Occipital lobe (tissue), 2 donors: Measurements from ENCODE around the gene MFAP4. TPM values are rescaled to one million over a fixed set of nuclear protein-coding genes. Genes with fewer than 3 reads are reported as not detected.
A peak's percentile ranks its signal among the peaks of the same experiment; 100 is the strongest.

Experiments used
- DNase-seq: peaks from one replicate; lab custom pipeline; 2025; lab: John Stamatoyannopoulos, UW
- total RNA-seq: library from RNA; depleted of rRNA; stranded (reverse); fragments of >200 nt; gene quantifications from one replicate; pipeline ENCODE4 v1.2.3, GENCODE V29; 2014

Gene MFAP4
- total RNA-seq, 1 donor from 2014 or later, result 0.47 TPM

DNA sequence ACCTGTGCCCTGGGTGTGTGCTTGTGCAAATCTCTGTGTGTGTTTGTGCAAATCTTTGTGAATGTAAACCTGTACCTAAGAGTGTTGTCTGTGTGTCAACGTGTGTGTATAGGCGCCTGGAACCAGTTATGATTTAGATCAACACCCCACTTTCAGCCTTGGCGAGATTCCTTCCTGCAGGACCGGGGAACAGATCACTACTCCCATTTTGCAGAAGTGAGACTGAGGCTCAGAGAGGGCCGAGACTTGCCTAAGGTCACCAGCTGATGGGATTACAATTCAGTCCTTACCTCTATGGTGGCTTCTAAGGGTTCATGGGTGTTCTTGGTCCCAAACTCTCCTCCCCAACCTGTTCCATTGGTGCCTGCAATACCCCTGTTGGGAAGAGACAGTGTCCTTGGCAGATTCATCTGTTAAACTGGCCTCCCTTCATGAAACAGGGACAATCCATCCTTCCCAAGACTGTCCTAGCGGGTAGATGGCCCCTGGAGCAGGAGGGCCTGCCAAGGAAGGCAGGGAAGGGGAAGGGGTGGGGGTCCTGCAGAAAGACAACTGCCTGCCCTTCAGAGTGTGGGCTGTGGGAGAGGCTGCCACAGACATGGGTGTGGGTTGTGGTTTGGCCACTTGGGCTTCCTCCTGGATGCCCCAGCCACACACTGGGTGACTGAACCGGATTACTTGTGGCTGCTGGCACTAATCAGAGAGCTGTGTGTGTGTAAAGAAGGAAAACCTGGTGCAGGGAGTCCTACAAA is 15.6 kb downstream of the MFAP4 start:
- no peak for DNase-seq

DNA sequence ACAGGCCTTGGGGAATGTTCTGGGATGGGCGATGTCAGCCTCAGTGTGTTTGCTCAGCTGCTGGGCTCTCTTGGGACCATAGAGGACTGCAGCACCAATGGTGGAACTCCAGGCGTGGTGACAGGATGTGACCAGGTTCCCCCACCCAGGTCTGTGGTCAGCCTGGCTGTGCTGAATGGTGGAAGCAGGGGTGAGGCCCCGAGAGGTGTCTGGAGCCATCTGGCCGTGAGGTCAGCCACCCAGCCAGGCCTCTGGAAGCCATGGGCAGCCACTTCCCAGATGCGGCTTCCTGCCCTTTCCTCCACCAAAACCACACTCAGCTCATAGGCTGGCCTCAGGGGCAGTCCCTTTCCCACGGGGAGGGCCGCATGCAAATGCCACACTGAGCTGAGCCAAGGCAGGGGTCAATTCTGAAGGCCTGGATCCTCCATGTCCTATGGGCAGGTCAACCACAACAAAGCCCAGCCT is 16.5 kb downstream of the MFAP4 start:
- DNase-seq, result no peak

DNA sequence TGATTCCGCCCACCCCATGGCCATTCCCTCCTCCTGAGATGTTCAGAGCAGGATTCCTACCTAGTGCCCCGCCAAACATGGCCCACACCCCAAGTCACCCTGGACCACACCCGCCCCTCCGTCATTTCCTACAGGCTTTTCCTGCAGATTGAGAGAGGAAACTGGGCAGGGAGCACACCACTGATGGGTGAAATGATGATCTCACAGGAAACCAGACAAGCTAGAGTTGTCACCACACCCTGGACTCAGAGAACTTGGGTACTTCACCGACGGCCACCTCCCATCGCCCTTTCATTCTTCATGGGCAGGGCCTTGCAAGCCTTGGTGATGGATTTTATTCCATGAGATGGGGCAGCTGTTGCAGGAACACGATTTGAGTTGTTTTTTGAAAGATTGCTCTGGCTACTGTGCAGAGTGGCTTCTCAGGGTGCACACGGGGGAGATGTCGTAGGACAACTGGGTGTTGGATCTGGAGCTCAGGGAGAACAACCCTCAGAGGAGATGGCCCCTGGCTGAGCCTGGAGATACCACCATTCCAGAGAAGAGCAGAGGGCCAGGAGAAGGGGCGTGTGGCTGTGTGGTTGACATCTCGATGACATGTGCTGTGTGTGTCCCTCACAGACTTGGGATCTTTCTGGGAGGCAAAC is 17.0 kb downstream of the MFAP4 start:
- no peak for DNase-seq

DNA sequence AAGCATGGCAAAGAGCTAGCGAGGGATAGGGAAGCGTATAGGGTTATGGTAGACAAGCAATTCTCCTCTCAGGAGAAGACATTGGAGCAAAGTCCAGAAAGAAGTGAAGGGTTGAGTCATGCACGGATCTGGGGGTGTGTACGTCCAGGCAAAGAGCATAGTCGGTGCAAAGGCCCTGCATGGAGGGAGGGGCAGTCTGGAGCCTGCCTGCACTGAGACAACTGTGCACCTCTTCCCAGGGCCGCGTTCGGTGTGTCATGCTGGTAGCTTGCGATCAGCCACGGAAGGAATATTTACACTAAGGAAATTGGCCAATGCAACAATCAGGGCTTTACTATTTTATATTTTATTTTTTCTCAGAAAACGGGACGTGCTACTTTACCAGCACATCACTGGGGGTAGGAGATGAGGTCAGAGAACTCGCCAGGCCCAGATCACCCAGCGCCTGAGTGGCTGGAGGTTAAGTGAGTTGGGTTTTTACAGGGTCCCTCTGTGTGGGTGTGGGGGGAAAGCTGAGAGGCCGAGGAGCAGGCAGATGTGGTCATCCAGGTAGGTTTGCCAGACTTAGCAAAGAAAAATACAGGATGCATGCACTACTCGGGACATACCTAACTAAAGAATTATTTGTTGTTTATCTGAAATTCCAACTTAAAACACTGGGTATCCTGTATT is 17.7 kb downstream of the MFAP4 start:
- no peak for DNase-seq

DNA sequence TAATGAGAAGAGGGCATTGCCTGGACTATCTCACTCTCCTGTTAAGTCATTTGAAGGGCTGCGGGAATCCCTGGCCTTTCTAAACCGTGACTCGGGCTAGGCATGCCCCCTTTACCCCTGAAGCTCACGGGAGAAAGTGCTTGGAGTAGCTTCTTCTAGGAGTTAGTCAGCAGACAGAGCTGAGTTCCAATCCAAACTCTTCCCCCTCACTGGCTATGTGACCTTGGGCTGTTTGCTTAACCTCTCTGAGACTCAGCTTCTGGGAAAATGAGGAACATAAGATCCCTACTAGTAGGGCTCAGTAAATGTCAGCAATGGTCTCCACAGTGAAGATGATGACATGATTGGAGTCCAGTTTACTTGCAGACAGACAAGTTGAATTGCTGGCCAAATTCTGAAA is 18.8 kb downstream of the MFAP4 start:
- no peak for DNase-seq

DNA sequence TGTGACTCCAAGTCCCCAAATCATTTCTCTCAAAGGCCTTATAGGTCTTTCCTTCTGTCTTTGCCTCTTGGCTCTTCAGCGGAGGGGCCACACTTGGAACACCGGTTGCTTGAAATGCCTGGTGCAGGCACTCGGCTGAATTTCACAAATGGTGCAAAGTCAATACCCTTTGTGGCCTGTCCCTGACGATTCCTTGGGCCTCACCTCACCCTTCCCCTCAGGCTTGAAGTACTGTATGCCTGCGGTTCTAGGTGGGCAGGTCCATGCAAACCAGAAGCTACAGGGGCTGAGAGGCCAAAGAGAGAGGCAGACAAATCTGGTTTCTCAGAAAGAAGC is 20.4 kb downstream of the MFAP4 start:
- DNase-seq, result no peak

DNA sequence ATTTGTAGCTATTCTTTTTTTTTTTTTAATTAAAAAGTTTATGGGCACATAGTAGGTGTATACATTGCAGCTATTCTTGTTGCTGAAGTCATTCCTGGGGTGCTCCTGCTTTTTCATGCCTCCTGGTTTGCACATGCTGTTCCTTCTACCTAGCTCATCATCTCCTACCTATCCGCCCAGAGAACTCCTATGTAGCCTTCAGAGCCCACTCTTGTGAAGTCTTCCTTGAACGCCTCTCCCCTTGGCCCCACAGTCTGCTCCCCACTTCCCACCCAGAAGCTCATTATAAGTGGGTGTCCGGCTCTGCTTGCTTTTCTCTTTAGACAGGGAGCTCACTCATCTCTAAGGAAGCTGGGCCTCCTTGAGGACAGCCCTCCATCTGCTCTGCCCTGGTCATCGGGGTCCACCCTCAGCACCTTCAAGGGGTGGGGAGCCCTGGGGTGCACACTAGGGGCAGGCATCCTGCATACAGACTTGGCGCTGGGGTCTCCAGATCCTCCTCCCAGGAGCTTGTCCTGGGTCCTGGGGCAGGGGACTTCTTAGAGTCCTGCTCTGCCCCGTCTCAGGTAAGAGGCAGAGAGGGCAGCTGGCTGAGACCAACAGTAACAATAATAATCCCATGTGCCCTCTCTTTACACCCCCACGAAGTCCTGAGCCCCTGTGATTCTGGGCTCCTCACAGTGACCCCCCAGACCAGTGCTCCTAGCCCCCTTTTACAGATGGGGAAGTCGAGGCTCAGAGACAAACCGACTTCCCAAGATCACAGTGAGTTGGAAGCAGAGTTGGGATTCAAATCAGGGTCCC is 21.0 kb downstream of the MFAP4 start:
- DNase-seq, result no peak

DNA sequence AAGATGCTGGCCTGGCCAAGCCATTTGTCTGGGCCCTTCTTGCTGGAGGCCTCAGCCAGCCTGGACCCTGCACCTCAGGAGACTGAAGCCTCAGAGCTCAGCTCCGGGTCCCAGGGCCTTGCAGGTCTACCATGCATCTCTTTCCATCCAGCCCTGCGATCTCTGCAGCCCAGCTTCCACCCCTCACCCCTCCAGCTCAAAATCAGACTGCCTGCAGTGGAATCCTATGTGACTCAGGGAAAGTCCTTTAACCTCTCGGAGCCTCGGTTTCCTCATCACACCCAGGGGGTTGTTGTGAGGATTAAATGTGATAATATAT is 21.5 kb downstream of the MFAP4 start:
- DNase-seq, result no peak

DNA sequence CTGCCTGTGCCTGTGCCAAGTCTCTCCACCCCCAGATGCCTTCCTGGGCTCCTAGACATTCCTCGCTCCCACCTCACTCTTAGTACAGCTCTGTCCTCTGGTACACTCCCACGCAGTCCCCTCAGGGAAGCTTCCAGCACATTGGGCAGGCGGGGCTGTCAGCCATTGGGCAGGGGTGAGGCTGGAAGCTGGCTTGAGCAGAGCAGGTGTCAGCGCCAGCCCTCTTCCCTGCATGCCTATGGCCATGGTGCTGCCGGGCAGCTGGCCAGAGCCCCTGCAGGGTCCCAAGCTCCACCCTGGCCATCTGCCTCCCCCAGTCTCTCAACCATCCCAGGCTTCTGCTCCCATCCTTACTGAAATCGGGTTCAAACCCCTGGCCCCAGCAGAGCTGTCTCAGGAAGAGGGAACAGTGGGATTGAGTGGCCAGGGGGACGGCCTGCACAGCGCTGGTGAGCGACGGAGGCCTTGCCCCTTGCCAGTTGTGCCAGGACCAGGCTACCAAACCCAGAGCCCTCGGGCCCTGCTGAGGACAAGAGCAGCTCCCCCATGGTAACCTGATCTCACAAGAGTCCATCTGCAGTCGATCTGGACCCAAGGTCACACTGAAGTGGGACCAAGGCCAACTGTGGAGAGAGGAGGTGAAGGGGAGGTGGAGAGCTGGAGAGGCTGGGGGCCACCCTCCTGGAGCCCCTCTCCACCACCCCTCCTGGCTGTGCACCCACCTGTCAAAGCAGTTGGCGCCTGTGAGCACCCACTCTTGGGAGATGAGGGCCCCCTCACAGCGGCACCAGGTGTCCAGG is 22.1 kb downstream of the MFAP4 start:
- peak; percentile 70 for DNase-seq

DNA sequence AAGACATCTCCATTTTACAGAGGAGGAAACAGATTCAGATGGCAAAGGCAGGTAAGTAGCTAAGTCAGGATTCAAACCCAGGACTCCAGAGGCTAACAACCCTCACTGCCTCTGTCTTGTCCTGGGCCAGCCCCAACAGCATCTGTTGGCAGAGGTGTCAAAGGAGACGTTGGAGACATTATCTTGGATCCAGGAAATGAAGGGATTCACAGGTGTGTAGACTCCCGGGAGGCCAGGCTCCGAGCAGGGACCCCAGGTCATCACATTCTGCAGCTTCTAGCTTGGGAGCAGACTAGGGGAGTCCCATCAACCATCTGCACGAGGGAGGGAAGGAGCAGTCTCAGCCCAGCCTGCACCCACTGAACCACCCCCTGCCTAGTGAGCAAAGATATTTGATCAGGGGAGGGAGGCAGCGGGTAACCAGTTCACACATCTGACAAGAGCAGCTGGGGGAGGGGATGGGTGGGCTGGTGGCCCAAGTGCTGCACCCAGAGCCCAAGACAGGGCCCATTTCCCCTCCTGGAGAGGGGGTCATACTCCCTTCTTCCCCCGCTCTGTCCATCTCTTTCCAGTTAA is 23.4 kb downstream of the MFAP4 start:
- no peak for DNase-seq

DNA sequence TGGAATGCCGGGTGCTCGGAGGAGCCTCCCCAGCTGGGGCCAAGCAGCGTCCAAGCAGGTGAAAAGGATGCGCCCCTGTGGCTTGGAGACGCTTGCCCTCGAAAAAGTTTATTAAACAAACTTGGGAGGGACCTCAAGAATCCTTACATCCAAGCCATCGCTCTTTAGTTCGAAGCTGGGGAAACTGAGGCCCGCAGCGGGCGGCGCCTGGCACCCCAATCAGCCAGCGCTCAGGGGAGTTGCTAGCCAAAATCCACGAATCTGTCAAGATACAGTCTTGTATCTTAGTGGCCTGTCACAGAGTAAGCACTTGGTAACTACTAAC is 23.9 kb downstream of the MFAP4 start:
- no peak for DNase-seq

DNA sequence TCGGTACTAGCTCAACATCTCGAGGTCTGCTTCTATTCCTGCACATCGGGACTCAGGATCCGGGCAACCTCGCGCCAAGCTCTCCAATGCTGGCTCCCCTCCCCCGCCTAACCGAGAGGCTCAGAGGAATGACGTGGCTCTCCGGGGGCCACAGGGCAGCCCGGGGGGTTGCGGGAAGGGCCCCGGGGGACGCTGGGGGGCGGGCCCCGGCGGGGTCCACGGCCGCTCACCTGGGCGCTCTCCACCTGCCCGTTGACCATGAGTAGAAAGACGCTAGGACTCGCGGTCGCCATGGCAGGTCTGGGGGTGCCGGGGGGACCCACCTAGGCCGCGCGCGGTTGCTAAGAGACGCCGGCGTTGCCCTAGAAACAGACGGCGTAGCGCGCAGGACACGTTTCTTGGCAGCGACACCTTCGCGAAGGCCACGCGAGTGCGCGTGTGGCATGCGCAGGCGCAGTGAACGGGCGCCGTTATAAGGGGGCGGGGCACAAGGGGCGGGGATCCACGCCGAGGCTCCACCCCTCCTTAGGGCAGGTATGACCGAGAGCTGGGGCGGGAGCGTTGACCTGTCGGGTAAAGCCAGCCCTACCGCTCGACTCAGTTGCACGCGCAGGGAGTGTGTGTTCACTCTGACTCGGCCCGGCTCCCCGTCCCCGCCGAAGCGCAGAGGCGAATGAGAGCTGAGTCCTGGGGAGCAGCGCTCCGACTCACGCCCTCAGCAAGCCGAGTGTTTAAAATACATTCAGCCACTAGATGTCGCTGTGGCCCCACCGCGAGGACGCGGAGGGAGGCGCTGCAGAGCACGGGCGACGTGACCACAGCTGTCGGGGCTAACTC is 24.5 kb downstream of the MFAP4 start, which contains the start of gene B9D1:
TSS of gene B9D1 (minus strand) at position 447 of the 837 bp plus-strand sequence. CDS start at position 293, 154 bp downstream.
- DNase-seq, result peak; percentile 95

DNA sequence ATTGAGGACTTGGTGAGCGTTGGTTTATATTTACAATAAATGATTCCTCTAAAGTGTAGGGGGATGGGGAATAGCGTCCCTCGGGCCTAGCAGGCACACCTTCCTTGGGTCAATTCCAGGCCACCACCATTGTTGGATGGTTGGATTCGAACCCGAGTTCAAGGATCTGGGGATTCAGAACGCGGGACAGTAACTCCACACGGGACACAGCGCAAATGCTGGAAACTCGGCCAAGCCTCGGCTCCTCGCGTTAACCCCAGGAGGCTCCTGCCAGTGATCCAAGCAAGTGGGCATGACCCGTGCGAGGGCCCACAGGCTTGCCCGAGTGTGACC is 25.1 kb downstream of the MFAP4 start:
- DNase-seq, result no peak

DNA sequence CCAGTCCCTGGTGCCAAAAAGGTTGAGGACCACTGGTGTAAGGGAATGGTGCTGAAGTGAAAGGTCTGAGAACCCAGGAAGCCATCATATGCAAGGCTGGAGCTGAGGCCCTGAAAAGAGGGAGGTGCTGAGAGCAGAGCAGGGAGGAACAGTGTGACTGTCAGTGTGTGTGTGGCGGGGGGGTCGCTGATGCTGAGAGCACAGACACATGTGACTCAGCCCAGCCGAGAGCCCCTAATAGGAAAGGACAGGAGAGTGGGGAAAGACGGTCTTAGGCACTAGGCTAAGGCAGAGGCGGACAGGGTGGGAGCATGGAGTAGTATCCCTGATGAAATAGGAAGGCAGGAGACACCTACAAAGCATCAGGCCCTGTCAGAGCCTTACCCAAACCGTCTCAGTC is 25.7 kb downstream of the MFAP4 start:
- DNase-seq, result no peak

DNA sequence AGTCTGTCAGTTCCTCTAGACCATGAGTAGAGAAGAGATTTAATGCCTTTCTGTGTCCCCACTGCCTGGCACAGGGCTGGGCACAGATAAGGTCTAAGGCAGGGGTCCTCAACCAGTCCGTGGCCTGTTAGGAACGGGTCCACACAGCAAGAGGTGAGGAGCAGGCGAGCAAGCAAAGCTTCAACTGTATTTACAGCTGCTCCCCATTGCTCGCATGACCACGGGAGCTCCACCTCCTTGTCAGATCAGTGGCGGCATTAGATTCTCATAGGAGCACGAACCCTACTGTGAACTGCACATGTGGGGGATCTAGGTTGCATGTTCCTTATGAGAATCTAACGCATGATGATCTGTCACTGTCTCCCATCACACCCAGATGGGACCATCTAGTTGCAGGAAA is 26.2 kb downstream of the MFAP4 start:
- no peak for DNase-seq

DNA sequence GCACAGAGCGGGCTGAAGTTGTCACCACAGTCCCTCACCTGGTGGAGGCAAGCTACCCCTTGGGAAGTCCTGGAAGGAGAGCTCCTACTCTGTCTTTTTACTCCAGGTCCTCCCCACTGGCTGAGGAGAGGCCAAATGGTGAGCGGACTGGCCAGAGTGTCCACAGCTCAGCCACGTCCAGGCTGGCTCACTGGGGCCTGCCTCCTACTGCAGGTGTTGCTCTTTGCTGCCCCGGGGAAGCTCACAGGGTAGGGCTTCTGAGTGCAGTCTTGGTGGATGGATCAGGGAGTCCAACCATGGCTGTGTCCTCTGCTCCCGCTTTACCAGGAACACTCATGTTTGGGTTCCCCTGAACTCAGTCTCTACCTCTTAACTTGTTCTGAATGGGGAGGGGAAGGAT is 27.1 kb downstream of the MFAP4 start:
- no peak for DNase-seq

DNA sequence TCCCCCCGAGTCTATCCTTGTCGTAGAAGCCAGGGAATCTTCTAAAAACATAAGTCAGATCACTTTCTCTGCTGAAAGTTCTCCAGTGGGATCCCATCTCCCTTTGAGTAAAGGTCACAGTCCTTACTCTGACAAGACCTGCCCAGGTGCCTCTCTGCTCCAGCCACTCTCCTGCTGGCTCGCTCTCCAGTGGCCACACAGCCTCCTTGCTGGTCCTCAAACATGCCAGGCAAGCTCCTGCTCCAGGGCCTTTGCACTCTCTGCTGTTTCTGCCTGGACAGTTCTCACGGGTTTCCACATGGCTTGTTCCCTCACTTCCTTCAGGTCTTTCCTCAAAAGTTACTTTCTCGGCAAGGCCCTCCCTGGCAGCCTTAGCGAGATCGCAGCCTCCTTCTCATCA is 27.8 kb downstream of the MFAP4 start:
- no peak for DNase-seq

DNA sequence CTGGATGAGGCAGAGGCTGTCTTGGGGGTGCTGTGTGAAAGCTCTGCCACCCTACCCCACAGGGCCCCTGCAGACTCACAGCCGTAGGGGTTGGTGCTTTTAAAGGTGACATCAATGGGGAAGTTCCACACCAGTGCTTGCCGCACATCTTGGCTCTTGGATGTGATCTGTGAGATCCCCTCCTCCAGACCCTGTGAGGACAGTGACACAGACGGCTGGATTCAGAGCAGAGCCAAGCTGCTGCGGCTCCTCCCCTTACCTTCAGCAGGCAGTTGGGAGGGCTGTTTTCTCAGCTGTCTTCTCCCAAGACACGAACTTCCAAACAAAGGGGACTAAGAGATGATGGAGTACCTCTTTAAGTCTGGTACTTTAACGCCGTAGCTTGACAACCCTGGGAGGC is 29.2 kb downstream of the MFAP4 start:
- DNase-seq, result no peak

DNA sequence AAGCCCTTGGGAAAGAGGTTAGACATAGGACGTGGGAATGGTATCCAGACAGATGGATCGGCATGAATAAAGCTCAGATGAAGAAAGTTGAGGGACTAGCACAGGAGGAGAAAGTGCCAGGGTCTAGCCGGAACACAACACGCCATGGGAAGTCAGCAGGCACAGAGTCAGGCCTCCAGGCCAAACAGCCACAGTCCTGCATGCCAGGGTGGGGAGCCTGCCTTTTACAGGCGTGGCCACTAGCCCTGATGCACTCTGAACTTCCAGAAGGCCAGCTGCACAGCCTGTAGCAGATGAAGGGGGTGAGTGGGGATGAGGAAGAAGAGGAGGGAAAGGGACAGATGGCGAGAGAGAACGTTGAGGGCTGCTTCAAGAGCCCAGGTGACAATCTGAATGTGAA is 29.6 kb downstream of the MFAP4 start:
- DNase-seq, result no peak

DNA sequence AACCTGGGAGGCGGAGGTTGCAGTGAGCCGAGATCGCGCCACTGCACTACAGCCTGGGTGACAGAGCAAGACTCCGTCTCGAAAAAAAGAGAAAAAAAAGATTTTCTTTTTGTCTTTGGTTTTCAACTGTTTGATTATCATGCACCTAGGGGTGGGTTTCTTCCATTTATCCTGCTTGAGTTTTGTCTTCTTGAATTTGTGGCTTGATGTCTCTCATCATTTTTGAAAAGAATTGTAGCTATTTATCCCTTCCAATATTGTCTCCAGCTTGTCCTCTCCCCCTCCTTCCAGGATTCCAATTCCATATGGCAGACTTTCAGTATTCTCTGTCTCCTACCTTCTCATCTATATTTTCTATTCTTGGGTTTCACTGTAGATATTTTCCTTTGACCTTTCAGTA is 32.2 kb downstream of the MFAP4 start:
- no peak for DNase-seq
